HG03066 (cell line): ENCODE results near the gene CELSR1.
A peak's percentile ranks its signal among the peaks of the same experiment; 100 is the strongest.

ENCODE experiments used
- ATAC-seq: cut with Tn5 transposase; IDR thresholded peaks from one replicate; pipeline ENCODE4 v1.9.1; 2021; ENCODE audit warnings: low read depth; ENCODE audit not compliant: unreplicated experiment

The CELSR1 gene

GRCh38 chr22:46557736-46558480 is 20.5 kb upstream of the CELSR1 start:
- ATAC-seq = no peak

GRCh38 chr22:46556775-46557174 is 19.4 kb upstream of the CELSR1 start:
- ATAC-seq = no peak

- ATAC-seq = no peak
Measured at GRCh38 chr22:46553189-46553588, 15.8 kb upstream of the CELSR1 start.

- ATAC-seq = no peak
Measured at GRCh38 chr22:46551996-46552395, 14.6 kb upstream of the CELSR1 start.

GRCh38 chr22:46551321-46551720 is 13.9 kb upstream of the CELSR1 start:
- ATAC-seq = no peak

- no peak for ATAC-seq
Measured at GRCh38 chr22:46549971-46550641, 12.7 kb upstream of the CELSR1 start.

GRCh38 chr22:46549563-46549840 is 12.1 kb upstream of the CELSR1 start:
- no peak for ATAC-seq

DNA sequence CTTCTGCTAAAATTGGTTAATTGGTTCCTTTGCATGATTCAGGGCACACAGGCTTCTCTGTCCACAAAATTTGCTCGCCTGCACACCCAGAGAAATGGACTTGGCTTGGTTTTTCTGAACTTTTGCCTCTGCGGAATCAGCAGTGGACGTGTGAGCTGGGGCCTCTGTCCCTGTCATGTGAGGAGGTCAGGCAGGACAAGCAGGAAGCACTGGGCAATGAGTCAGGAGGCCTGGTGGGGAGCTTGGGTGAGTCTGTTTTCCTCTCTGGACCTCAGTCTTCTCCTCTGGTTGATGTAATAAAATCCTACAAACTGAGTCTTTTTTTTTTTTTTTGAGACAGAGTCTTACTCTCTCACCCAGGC is 10.4 kb upstream of the CELSR1 start:
- no peak for ATAC-seq

DNA sequence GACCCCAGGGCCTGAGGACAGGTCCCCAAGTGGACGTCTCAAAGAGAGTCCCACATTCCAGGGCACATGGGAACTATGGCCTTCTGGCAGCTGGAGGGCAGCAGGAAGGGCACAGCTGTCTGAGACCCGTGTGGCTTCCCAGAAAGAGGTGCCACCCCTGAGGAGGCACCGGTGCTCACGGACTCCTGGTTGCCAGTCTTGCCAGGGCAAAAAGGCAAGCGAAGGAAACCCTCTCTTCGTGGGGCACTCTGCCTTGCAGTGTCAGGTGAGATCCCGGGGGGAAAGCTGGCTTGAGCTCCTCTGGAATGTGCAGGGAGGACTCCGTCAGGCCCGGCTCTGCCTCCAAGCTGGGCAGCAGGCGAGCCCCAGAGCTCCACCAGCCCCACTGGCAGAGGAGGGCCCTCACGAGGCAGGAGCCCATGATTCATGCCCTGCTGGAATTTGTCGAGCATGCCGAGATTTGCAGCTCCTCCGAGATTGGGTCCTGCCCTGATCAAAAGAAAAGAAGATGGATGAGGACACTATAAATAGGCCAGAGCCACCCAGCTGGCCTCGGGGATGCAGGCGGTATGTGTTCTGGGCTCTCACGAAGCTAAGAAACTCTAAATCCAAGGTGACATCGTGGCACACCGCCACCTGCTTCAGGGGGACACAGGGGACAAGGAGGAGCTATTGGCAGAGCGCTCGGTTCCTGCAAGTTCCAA is 9.9 kb upstream of the CELSR1 start:
- no peak for ATAC-seq

DNA sequence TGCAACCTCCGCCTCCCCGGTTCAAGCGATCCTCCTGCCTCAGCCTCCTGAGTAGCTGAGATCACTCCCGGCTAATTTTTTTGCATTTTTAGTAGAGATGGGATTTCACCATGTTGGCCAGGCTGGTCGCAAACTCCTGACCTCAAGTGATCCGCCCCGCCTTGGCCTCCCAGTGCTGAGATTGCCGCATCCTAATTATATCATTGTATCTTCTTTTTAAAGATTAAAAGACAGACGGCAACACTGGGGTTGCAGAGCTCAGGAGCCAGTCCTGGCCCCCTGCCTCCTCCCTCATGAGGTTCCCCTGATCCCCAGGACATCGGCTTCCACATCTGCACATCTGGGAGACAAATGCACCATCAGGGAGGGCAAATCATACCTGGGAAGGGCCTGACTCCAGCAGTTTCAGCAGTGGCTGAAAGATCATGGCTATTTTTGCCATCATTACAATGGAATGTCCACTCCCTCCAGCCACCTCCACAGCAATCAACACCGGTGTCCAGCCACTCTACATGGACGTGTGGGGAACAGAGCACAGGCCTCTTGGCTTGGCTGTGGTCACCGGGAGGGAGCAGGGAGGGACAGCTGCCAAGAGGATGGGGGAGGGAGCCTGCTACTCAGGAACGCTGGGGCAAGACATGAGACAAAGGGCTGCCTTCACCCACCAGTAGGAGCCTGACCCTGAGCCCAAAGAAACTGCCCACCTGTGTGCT is 9.2 kb upstream of the CELSR1 start:
- no peak for ATAC-seq

DNA sequence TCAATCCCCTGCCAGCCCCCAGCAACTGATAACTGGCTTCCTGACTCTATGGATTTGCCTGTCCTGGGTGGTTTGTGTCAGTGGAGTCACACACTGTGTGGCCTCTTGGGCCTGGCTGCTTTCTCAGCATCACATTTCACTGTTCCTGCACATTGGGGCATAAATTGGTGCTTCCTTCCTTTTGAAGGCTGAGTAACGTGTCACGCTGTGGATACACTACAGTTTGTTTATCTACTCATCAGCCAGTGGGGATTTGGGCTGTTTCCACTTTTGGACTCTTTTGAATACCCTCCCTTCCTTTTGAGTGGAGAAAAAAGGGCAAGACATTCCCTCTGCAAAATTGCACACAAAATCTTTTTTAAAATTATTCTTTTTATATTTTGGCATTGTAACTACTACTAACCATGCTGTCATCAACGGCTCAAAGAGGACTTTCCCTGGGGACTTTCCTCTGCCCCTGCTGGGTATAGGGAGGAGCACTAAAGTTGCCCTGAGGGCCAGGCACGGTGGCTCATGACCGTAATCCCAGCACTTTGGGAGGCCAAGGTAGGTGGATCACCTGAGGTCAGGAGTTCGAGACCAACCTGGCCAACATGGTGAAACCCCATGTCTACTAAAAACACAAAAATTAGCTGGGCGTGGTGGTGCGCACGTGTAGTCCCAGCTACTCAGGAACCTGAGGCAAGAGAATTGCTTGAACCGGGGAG is 7.8 kb upstream of the CELSR1 start:
- ATAC-seq = no peak

DNA sequence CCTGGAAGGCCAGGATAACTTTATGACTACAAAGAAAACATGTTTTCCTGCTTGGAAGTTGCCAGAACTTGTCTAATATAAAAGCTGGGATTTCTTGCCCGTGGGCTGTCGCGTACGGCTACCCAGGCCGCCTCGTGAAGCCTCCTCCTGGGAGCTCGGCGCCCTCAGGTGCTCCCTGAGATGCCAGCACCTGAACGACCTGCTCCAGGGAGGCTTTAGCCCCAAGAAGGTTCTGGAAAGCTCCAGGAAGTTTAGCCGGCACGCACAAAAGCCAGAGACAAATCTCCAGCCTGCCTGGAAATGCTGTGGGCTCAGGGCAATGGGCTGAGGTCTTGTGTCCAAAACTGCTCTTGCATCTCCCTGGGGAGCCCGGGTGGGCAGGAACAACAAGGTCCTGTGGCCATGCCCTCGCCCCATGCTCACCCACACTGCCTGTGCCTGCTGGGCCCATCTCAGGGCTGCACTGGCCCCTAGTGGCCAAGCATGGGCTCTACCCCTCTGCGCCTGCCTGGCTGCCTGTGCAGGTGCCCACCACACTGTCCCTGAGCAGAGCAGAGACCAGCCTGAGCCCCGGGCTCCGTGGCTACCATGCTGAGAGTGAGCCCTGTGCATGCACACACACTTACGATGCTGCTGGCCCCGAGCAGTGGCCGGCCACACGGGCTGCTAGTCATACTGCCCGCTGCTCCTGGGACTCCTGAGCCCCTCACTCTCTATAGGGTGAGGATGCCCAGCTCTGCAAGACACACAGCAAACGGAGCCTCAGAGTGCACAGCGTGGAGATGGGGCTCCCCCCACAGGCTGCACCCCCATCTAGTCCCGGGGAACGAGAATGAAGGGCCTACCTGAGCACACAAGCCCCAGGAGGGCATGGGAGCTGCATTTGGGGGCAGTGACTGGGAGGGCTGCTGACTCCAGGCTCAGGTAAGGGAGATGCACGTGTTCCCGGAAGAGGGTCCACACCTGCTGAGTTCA is 4.9 kb upstream of the CELSR1 start:
- peak; percentile 52 for ATAC-seq

GRCh38 chr22:46541536-46541935 is 4.1 kb upstream of the CELSR1 start:
- no peak for ATAC-seq

DNA sequence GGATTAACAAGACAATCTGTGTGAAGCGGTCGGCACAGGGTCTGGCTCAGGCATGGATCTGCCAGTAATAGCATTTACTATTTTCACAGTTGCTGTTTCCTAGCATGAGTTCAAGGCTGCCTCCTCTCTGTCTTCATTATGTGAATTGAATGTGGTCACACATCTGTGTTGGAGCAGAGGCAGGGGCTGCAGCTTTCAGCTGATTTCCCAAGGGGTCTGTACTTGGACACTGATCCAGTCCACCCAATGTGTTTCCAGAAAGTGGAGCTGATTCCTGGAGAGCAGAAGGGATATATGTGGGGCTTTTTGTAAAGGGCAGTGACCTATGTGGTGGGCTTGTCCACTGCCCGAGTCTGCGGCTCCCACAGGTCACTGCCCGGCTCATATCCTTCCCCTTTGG is 3.5 kb upstream of the CELSR1 start:
- no peak for ATAC-seq

DNA sequence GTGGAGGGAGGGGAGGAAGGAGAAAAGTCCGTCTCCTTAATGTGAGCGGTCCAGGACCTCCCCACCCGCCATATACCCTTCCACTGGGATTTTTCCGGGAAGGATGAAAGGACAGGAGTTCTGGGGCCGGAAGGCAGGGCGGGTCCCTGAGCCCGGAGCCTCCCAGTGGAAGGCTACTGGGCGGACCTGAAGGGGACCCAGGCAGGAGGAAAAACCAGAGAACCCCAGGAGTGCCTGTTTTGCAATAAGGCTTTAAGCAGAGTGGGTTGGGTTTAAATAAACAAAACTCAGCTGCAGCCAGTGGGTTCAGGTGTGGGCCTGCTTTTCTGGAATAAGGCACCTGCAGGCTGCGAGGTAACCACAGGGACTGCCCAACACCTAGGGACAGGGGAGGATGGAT is 1.7 kb upstream of the CELSR1 start:
- no peak for ATAC-seq

DNA sequence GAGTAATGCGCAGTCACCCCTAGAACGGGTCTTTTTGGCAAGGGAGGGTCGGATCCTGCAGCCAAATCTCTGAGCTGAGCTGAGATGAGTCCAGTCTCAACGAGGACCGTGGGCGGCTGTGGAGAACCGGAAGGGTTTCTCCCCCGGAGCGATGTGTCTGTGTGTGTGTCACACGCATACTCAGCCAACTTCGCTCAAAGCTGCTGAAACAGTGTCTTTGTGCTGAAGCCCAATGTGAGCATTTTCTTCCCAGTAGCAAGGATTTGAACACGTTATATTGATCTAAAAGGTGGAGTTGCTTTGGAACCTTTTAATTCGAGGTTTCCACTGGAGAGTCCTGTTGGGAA is 1.4 kb upstream of the CELSR1 start:
- ATAC-seq = no peak

DNA sequence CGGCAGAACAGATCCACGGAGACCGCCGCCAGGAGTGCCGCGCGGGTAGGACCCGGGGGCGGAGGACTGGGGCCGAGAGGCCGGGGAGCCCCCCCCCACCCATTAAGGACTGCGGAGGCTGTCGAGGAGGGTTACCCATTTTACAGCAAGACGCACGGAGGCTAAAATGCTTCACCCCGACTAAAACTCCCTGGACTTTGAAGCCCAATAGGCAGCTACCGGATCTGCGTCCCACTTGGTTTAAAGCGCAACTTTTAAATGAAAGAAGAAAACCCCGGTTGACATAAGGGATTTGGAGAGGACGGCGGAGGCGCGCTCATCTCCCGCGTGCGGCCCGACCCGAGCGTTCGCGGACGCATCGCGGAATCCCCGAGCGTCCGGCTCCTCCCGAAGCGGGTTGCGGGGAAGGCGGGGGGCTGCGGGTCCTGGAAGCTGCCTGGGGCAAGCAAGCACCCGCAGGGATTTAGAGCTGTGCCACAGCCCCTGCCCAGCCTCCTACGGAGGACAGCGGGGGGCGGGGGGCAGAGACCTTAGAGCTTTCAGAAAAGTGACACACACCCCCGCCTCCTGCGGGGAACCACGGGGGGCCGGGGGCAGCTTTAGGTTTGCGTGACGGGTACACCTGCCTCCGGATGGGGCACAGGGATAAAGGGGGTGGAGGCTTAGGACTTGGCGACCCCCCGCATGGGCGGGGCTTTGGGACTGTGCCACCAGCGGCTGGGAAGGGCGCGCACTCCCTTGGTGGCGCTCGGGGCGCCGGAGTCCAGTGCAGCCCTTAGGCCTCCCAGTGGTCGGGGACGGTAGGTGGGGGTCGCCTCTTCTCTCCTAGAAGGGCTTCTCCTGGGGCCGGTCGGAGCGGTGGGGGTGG is 760 bp upstream of the CELSR1 start:
- ATAC-seq = no peak

- no peak for ATAC-seq
Measured at GRCh38 chr22:46536537-46537224, 739 bp downstream of the CELSR1 start.
